Activated CD8-positive, alpha-beta memory T cell treated with anti-CD3 and anti-CD28 coated beads, Interleukin-2, amount 10 ng/mL, durations not matched to agents 7 days and 5 days (primary cell): Measurements from ENCODE around the gene TPCN2. TPM values are rescaled to one million over a fixed set of nuclear protein-coding genes. Genes with fewer than 3 reads are reported as not detected.

Experiments
- ATAC-seq: fragments of 150-1000 bp; cut with Tn5 transposase; one replicate; pipeline ENCODE4 v1.10.0; 2021; ENCODE audit warnings: moderate library complexity
- CTCF ChIA-PET: fragments of 350-600 bp; sonication (Branson Sonifier 250); formaldehyde crosslinking; loops from one replicate; lab custom pipeline; 2021; ENCODE audit warnings: antibody characterized with exemption; lab: Charles Lee
- DNase-seq: peaks from one replicate; pipeline ENCODE4 v3.0.0-alpha.2; 2020
- H3K27ac Mint-ChIP-seq: one replicate; pipeline ENCODE4 v1.8.0; 2021; ENCODE audit warnings: mild to moderate bottlenecking, mixed read lengths
- H3K27me3 Mint-ChIP-seq: one replicate; pipeline ENCODE4 v1.8.0; 2021; ENCODE audit warnings: mixed read lengths
- H3K36me3 Mint-ChIP-seq: one replicate; pipeline ENCODE4 v1.8.0; 2021; ENCODE audit warnings: mild to moderate bottlenecking, mixed read lengths
- H3K4me1 Mint-ChIP-seq: one replicate; pipeline ENCODE4 v1.8.0; 2021; ENCODE audit warnings: mixed read lengths
- H3K4me3 Mint-ChIP-seq: one replicate; pipeline ENCODE4 v1.8.0; 2021; ENCODE audit warnings: mild to moderate bottlenecking, moderate library complexity, mixed read lengths
- H3K9me3 Mint-ChIP-seq: one replicate; pipeline ENCODE4 v1.8.0; 2022; ENCODE audit warnings: low read depth, mixed read lengths
- total RNA-seq, 2 experiments: library from RNA; stranded (reverse); gene quantifications; one replicate each; pipeline ENCODE4 v1.2.3, GENCODE V29; 2021

TPCN2 gene
- total RNA-seq, 2 experiments from 2014 or later: 15.3 to 20.6 TPM

DNA sequence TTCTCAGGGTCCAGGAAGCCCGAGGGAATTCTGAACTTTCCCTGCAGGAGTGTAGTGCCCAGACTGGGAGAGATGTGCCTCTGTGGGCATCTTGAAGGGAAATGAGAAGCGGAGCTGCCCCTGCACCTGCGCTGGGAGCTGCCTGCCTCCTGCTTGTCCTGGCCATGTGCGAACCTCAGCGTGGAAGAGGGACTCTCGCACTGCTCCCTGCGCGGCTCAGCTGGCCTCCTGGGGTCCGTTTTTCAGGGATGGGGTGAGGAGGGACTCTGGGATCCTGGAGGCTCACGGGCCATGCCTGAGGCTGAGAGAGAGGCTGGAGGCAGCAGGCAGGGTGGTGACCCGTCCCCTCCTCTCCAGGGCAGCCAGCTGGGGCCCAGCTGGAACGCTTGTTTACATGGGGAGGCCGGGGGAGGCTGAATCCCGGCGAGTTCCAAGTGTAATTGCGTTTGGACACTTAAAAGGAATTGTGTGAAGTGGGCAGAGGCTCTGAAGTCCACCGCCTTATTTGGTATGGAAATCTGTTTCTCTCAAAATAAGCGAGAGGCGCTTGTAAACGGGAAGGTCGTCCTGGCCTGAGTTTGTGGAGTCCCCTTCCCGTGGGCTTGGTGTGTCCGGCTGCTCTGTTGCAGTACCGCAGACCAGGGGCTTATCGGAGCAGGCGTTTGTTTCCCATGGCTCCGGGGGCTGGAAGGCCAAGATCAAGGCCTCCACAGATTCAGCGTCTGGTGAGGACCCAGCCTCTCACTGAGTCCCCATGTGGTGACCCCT lies 34.5 kb upstream of the TPCN2 start:
- ATAC-seq: no peak
- H3K4me1 Mint-ChIP-seq: peaks cover 2% of the 10 kb centered on the region
- H3K36me3 Mint-ChIP-seq: no peaks in the 10 kb centered on the region
- no peaks in the 10 kb centered on the region for H3K9me3 Mint-ChIP-seq
- CTCF ChIA-PET: no interaction called here
- no peak overlapping the region for H3K4me3 Mint-ChIP-seq
- no peak overlapping the region for H3K27ac Mint-ChIP-seq
- no peak for DNase-seq
- peaks cover 13% of the 10 kb centered on the region for H3K27me3 Mint-ChIP-seq

DNA sequence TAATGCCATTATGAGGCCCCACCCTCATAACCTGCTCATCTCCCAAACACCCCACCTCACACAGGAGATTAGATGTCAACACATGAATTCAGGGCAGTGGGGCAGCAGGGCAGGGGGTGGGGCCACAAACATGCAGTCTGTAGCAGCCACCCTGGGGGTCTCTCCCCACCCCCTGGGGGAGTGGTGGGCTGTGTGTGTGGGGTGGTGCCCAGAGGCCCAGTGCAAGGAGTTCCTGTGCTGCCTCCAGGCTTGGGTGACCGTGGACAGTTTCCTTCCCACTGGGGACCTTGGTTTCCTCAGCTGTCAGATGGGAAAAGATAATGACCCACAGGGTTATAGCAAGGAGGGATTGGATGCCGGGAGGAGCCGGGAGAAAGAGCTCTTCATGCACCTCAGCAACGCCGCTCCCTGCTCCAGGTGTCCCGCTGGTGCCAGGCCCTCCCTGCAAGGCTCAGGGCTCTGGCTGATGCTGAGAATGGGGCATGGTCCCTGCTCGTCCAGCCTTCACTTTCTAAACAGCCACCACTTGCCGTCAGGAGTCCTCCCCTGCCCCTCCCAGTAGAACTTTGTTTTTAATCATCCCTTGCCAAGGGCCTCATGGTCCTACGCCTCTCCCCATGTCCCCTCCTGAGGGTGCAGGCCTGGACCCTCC lies 33.7 kb upstream of the TPCN2 start:
- CTCF ChIA-PET: no interaction called here
- H3K27ac Mint-ChIP-seq: no peak overlapping the region
- H3K27me3 Mint-ChIP-seq: peaks cover 13% of the 10 kb centered on the region
- ATAC-seq (no peak), DNase-seq (no peak)
- H3K4me3 Mint-ChIP-seq: no peak overlapping the region
- peaks cover 2% of the 10 kb centered on the region for H3K4me1 Mint-ChIP-seq
- no peaks in the 10 kb centered on the region for H3K36me3 Mint-ChIP-seq
- H3K9me3 Mint-ChIP-seq: no peaks in the 10 kb centered on the region

DNA sequence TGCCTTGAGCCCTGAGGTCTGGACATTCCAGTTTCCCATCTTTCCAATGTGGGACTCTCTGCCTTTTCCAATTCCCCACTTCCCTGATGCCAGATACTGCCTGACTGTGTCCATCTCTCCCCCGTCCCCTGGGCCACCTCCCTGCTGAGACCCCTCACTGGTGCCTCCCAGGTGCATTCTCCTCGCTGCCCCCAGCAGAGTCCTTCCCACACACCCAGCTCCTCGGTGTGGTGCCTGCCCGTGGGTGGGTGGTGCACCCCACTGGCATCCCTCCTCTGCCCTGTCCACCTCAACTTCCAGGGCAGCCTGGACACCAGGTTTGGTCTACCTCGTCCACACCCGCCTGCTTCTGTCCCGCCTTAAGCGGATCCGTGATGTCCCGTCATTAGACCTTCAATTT lies 30.8 kb upstream of the TPCN2 start:
- H3K36me3 Mint-ChIP-seq: no peaks in the 10 kb centered on the region
- no peak for ATAC-seq
- H3K4me3 Mint-ChIP-seq: no peak overlapping the region
- DNase-seq: no peak
- no peaks in the 10 kb centered on the region for H3K27me3 Mint-ChIP-seq
- H3K27ac Mint-ChIP-seq: no peak overlapping the region
- H3K4me1 Mint-ChIP-seq: no peaks in the 10 kb centered on the region
- CTCF ChIA-PET: no interaction called here
- H3K9me3 Mint-ChIP-seq: no peaks in the 10 kb centered on the region

DNA sequence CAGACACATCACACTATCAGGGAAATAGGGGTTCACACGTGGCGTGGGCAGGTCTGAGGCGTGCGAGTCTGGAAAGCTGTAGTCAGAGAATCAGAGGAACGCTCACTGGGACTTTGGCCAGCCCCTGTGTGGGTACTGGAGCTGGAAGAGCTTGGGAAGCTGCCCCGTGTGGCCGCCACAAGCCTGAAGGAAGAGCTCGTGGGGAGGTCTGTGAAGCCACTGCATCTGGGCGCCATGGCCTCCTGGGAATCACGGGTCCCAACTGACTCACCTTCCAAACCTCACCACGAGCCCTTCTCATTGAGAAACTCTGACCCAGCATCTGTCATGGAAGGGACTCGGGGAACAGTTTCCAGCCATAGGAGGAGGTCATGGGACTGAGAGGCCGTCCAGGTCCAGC lies 29.8 kb upstream of the TPCN2 start:
- no peaks in the 10 kb centered on the region for H3K9me3 Mint-ChIP-seq
- H3K27me3 Mint-ChIP-seq: no peaks in the 10 kb centered on the region
- ATAC-seq: no peak
- H3K36me3 Mint-ChIP-seq: no peaks in the 10 kb centered on the region
- H3K4me3 Mint-ChIP-seq: no peak overlapping the region
- CTCF ChIA-PET: no interaction called here
- no peaks in the 10 kb centered on the region for H3K4me1 Mint-ChIP-seq
- DNase-seq: no peak
- H3K27ac Mint-ChIP-seq: no peak overlapping the region

DNA sequence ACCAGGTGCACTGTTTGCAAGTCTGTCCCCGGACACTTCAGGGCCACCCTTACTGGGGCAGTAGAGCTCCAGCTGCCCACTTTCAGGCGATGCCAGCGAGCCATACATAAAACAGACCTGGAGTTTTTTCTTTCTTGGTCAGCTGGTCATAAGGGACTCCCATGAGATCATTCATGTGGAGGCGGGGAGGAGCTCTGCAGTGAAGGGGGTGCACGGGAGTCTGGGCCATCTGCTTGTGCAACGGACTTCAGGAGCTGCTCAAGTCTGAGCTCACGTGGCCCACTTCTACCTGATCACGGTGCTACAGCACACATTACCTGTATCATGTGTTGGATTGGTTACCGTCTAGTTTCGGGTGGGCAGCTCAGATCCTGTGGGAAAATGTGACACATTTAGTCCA lies 26.5 kb upstream of the TPCN2 start:
- no peak overlapping the region for H3K4me3 Mint-ChIP-seq
- no peak overlapping the region for H3K27ac Mint-ChIP-seq
- CTCF ChIA-PET: no interaction called here
- ATAC-seq: no peak
- no peaks in the 10 kb centered on the region for H3K4me1 Mint-ChIP-seq
- H3K36me3 Mint-ChIP-seq: no peaks in the 10 kb centered on the region
- H3K27me3 Mint-ChIP-seq: no peaks in the 10 kb centered on the region
- no peak for DNase-seq
- H3K9me3 Mint-ChIP-seq: no peaks in the 10 kb centered on the region

DNA sequence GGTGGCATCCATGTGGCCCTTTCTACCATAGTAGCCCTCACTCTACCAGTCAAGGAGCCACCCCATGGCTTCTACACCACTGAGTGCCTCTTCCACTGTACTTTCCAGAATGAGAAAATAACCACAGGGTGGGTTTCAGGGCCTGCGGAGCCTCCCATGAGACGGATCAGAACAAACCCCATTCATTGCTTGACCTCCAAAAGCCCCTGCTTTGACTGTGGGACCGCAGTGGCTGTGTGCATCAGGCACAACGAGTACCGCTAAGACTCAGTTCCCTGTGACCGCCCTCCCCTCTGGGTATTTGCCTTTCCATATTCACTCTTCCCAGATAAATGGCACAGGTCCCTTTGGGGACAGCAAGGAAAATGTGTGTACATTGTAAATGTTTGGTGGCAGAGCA lies 24.2 kb upstream of the TPCN2 start:
- no peaks in the 10 kb centered on the region for H3K4me1 Mint-ChIP-seq
- DNase-seq: no peak
- H3K36me3 Mint-ChIP-seq: no peaks in the 10 kb centered on the region
- CTCF ChIA-PET: no interaction called here
- ATAC-seq: no peak
- no peaks in the 10 kb centered on the region for H3K9me3 Mint-ChIP-seq
- no peak overlapping the region for H3K27ac Mint-ChIP-seq
- no peaks in the 10 kb centered on the region for H3K27me3 Mint-ChIP-seq
- no peak overlapping the region for H3K4me3 Mint-ChIP-seq

DNA sequence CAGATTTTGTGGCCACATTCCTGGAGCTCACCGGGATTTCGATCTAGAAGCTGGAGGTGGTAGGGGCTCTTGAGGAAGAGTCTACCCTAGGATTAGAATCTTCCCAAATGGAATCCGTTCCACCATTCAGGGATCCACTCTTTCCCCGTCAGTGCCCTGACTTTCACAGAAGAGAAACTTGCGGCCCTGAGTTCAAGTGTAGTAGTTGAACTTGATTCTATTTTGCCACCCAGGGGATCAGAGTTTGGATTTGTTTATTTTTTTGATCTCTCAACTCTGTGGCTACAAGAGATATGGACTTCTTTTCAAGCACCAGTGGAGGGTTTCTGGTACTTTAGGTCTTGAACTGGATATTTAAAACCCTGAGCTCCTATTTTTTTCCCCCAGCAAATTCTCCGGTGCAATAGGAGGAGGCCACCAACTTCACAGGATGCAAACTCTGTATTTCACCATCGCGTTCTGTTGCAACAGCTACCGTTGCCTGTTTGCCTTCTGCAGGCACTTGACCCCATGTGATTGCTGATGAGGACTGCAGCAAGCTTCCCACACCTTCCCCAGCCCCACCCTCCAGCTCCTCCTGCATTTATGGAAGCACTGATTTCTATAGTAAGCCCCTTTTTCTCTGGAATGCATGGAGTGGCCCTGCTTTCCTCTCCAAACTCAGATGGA lies 20.9 kb upstream of the TPCN2 start:
- DNase-seq (no peak), ATAC-seq (no peak)
- Mint-ChIP-seq H3K9me3 (no peaks in the 10 kb centered on the region), H3K27ac (no peak overlapping the region), H3K4me1 (no peaks in the 10 kb centered on the region), H3K27me3 (no peaks in the 10 kb centered on the region), H3K4me3 (no peak overlapping the region), H3K36me3 (no peaks in the 10 kb centered on the region)
- CTCF ChIA-PET: no interaction called here

DNA sequence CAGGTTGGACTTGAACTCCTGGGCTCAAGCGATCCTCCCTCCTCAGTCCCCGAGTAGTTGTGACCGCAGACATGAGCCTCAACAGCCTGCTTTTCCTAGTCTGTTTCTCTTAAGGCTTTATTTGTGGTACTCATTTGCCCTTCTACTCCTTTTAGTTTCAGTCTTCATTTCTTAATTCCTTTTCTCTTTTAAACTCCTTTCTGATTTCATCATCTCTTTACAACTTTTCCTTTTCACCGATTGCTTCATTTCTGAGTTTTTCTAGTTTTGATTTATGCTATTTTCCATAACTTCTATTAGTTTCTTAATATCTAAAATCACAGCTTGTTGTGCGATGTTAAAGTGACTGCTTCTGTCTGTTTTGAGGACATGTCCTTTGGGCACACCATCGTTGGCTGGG lies 18.4 kb upstream of the TPCN2 start:
- CTCF ChIA-PET: no interaction called here
- Mint-ChIP-seq H3K27ac (no peak overlapping the region), H3K27me3 (no peaks in the 10 kb centered on the region), H3K36me3 (no peaks in the 10 kb centered on the region), H3K9me3 (no peaks in the 10 kb centered on the region), H3K4me1 (no peaks in the 10 kb centered on the region), H3K4me3 (no peak overlapping the region)
- ATAC-seq (no peak), DNase-seq (no peak)

DNA sequence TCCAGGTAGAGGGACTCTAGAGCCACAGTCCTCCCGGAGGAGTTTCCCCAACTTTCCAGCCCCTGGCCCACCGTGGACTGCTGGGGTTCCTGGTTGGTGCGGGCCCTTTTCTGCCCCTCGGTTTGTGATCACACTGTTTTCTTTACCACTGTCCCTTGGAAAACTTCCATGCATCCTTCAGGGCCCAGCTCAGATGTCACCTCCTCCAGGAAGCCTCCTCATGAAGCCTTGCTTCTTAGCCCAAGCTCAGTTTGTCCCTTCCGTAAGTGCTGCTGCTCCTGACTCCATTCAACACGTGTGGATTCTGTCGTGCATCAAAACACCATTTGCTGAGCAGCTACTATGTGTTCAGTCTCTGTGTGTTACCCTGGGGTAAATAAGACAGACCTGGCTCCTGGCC lies 15.9 kb upstream of the TPCN2 start:
- Mint-ChIP-seq H3K4me3 (no peak overlapping the region), H3K27ac (no peak overlapping the region), H3K4me1 (no peaks in the 10 kb centered on the region), H3K36me3 (no peaks in the 10 kb centered on the region), H3K9me3 (no peaks in the 10 kb centered on the region), H3K27me3 (no peaks in the 10 kb centered on the region)
- ATAC-seq: no peak
- DNase-seq: no peak
- CTCF ChIA-PET: no interaction called here

DNA sequence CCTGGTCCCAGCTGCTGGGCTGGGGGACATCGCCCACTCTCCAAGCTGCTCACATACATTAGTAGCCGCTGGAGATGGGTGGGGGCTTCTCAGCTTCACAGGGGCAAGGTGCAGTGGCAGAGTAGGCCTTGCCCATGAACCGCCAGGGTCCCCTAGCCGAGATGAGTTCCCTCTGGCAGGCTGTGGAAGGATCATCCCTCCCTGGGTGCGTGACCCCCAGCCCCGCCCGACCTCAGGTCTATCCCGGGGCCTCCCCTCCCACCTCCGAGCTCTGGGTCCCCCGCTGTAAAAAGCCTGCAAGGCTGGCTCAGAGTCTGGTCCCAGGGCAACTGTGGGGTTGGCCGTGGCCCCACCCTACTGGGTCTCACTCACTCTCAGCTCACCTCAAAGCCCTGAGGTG lies 15.3 kb upstream of the TPCN2 start:
- DNase-seq: no peak
- Mint-ChIP-seq H3K9me3 (no peaks in the 10 kb centered on the region), H3K36me3 (no peaks in the 10 kb centered on the region), H3K27ac (no peak overlapping the region), H3K4me3 (no peak overlapping the region), H3K27me3 (no peaks in the 10 kb centered on the region), H3K4me1 (no peaks in the 10 kb centered on the region)
- CTCF ChIA-PET: no interaction called here
- no peak for ATAC-seq

DNA sequence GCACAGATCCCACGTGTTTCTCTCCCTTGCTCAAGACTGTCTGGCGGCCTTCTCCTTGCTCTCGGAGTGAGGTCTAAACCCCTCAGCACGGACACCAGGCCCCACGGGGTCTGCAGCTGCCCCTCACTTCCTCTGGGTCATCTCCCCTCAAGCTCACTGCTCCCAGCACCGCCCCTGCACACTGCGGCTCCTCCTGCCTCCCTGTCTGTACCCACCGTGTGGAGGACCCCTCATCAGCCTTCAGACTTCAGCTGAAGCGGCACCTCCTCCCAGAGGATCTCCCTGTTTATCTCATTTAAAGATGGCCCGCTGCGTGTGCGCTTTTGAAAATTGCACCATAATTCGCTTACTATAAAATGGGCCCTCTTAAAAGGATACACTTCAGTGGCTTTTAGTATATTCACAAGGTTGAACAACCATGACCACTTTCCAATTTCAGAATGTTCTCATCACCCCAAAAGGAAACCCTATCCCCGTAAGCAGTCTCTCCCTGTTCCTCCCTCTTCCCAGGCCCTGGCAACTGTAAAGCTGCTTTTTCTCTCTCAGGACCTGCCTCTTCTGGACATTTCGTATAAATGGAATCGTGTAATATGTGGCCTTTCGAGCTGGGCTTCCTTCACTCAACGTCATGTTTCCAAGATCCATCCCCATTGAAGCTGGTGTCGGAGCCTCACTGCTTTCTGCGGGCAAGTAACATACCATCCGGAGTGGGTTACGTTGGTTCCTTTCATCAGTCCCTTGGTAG lies 14.4 kb upstream of the TPCN2 start:
- no peaks in the 10 kb centered on the region for H3K36me3 Mint-ChIP-seq
- ATAC-seq: no peak
- H3K27ac Mint-ChIP-seq: no peak overlapping the region
- no peaks in the 10 kb centered on the region for H3K9me3 Mint-ChIP-seq
- H3K27me3 Mint-ChIP-seq: no peaks in the 10 kb centered on the region
- DNase-seq: no peak
- H3K4me3 Mint-ChIP-seq: no peak overlapping the region
- H3K4me1 Mint-ChIP-seq: no peaks in the 10 kb centered on the region
- CTCF ChIA-PET: no interaction called here

DNA sequence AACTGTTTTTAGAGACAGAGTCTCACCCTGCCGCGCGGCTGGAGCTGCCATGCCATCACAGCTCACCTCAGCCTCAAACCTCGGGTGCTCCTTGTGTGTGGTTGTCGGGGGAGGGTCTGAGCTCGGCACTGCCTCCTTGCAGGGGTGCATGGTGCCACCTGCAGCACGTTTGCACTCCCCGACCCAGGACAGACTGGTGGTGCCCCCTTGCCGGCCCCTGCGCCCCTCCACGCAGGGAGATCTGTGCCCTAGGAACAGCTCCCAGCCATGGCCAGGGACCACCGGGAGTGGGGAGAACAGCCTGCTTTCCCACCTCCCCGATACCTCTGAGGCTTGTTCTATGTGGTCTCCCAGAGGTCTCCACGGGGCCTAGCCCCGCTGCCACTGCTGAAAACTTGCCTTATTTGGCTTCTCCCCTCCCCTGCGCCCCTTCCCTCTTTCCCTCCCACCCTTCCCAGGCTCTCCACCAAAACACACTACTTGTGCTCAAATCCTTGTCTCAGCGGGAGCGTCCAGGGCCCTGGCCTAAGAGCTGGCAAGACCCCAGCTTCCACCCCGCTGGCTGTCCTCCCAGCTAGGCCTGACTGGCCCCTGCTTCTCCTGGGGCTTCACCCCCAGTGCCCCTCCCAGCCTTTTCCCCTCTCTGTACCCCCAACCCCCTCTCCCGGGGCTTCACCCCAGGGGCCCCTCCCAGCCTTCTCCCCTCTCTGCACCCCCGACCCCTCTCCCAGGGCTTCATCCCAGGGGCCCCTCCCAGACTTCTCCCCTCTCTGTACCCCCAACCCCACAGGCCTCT lies 13.4 kb upstream of the TPCN2 start:
- CTCF ChIA-PET: no interaction called here
- Mint-ChIP-seq H3K9me3 (no peaks in the 10 kb centered on the region), H3K4me3 (no peak overlapping the region), H3K4me1 (no peaks in the 10 kb centered on the region), H3K36me3 (no peaks in the 10 kb centered on the region), H3K27me3 (no peaks in the 10 kb centered on the region), H3K27ac (no peak overlapping the region)
- DNase-seq (no peak), ATAC-seq (no peak)

DNA sequence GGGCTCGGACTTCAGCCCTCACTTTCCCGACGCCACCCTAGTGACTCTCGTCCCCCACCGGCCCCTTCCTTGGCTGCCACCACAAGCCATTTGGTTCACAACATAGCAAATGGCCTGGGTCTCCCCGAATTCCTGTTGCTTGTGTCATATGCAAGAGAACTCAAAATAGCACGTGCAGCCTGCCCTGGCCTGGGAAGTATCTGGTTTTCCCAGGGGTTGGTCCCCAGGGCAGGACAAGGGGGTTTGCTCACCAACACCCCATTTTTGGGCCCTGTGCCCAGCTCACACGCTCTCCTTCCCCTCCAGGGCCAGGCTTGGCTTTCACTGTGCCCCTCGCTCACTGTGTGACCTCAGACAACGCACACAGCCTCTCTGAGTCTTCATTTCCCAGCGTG lies 12.8 kb upstream of the TPCN2 start:
- CTCF ChIA-PET: no interaction called here
- Mint-ChIP-seq H3K36me3 (no peaks in the 10 kb centered on the region), H3K27me3 (no peaks in the 10 kb centered on the region), H3K4me1 (no peaks in the 10 kb centered on the region), H3K27ac (no peak overlapping the region), H3K9me3 (no peaks in the 10 kb centered on the region), H3K4me3 (no peak overlapping the region)
- ATAC-seq: no peak
- DNase-seq: no peak
